T1000 (cell line): ENCODE measurements around the gene PDE4D.

Experiments used
- DNase-seq: peaks from one replicate; lab custom pipeline; 2025; ENCODE audit warnings: mixed read lengths; lab: John Stamatoyannopoulos, UW

The PDE4D gene

GRCh38 chr5:59178071-59178470, 715.5 kb downstream of the PDE4D start:
- DNase-seq = no peak

- DNase-seq = no peak
Measured at GRCh38 chr5:59177644-59178043, 715.9 kb downstream of the PDE4D start.

- no peak for DNase-seq
Measured at GRCh38 chr5:59174248-59174844, 719.2 kb downstream of the PDE4D start.

- no peak for DNase-seq
Measured at GRCh38 chr5:59173578-59173977, 719.9 kb downstream of the PDE4D start.

DNA sequence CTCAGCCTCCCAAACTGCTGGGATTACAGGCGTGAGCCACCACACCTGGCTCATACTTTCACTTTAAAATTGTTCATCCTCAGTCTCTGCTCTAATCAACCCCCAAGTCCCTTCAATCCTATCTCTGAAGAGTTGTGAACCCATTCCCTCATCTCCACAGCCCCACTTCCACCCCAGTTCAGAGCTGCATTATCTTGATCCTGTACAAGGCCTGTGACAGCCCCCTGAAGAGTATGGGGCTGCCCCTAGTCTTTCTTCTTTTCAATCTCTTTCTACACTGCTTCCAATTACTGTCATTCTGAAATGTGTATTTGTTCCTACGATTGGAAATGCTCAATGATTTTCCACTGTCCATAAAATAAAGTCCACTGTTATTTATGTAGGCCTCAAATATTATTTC, 722.4 kb downstream of the PDE4D start:
- no peak for DNase-seq

GRCh38 chr5:59169768-59170150, 723.8 kb downstream of the PDE4D start:
- no peak for DNase-seq

- no peak for DNase-seq
Measured at GRCh38 chr5:59169081-59169767, 724.3 kb downstream of the PDE4D start.

DNA sequence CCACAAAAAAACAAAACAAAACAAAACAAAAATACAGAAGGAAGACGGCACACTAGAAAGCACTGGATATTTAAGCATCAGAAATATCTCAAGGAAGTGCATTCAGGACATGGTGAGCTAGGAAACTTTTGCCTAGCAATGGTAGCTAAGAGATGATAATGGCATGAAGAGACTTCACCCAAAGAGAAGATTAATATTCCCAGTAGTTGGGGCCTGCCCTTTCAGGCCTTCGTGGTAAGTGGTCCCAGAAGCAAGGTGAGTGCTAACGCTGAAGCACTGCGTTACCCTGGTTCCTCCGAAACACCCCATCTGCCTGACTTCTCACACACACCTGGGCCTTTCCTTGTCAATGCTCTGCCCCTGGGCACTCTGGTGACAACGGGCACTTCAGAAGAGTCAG, 725.5 kb downstream of the PDE4D start:
- no peak for DNase-seq

- no peak for DNase-seq
Measured at GRCh38 chr5:59164041-59164830, 729.3 kb downstream of the PDE4D start.

- no peak for DNase-seq
Measured at GRCh38 chr5:59161221-59162105, 732.1 kb downstream of the PDE4D start.

- DNase-seq = no peak
Measured at GRCh38 chr5:59158637-59159391, 734.7 kb downstream of the PDE4D start.

GRCh38 chr5:59158165-59158564, 735.4 kb downstream of the PDE4D start:
- DNase-seq = no peak

GRCh38 chr5:59157068-59157467, 736.5 kb downstream of the PDE4D start:
- DNase-seq = no peak

- DNase-seq = no peak
Measured at GRCh38 chr5:59152701-59153245, 740.8 kb downstream of the PDE4D start.

- DNase-seq = no peak
Measured at GRCh38 chr5:59151162-59151889, 742.2 kb downstream of the PDE4D start.

DNA sequence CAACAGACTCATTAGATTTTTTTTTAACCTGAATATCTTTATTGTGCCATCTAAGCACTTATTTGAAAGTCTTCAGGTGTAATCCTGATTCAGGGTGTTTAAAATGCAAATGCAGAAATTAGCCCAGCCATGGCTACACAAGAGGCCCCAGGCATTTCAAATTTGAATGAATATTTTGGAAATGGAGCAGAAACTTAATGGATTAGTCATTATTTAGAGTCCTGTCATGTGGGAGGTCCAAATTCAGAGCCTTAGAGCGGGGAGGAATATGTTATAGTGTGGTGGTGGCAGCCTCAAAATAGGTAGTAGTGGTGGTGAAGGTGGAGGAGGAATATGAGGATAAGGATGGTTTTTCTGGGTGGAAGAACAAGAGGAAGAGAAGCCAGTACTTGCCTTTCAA, 743.7 kb downstream of the PDE4D start:
- no peak for DNase-seq

GRCh38 chr5:59149271-59149670, 744.3 kb downstream of the PDE4D start:
- DNase-seq = no peak

DNA sequence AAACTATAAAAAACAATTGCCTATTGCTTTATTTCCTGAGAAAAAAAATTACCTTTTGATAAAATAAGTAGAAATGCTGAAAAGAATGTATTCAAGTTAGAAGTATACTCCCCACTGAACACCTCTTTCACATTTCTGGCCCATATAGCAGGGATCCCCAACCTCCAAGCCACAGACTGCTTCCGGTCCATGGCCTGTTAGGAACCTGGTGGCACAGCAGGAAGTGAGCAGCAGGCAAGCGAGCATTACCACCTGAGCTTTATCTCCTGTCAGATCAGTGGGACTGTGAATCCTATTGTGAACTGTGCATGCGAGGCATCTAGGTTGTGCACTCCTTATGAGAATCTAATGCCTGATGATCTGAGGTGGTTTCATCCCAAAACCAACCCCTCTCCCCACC, 746.8 kb downstream of the PDE4D start:
- DNase-seq = no peak

DNA sequence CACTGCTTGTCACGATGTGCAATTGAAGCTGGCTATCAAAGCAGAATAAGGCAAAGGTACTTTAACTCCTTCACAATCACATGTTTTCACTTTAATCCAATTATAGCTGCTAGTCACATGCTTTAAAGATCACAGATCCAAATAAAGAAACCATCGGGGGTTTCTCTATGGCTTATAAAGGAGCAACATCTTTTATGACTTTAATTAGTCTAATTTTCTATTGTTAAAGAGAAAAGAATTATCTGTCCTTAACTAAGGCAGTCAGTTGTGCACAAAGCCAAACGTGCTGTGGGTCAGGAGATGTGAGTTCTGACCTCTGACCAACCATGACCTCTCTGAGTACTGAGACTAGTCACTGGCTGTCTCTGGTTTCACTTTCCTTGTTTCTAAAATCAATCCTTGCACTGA, 749.6 kb downstream of the PDE4D start:
- no peak for DNase-seq

- no peak for DNase-seq
Measured at GRCh38 chr5:59142927-59143326, 750.6 kb downstream of the PDE4D start.
